Thyroid gland (tissue), 4 donors: Measurements from ENCODE around the gene IL2. TPM values are rescaled to one million over a fixed set of nuclear protein-coding genes. Genes with fewer than 3 reads are reported as not detected.

Experiments
- DNase-seq, 2 donors: peaks; one replicate each; pipeline ENCODE4 v3.0.0-alpha.2; 2019
- H3K27ac ChIP-seq, 3 donors: fragments of 200-600 bp; sonication (generic); 1 replicate in 2 of 3; 2 replicates in 1 of 3; pipeline ENCODE4 v1.5.1; 2016 to 2019; ENCODE audit warnings: mild to moderate bottlenecking in 1 of 3, moderate library complexity in 1 of 3
- H3K27me3 ChIP-seq: fragments of 200-600 bp; sonication (generic); one replicate; pipeline ENCODE4 v1.5.1; 2019
- H3K36me3 ChIP-seq, 2 donors: fragments of 200-600 bp; sonication (generic); one replicate each; pipeline ENCODE4 v1.5.1; 2016 to 2019
- H3K4me1 ChIP-seq, 2 donors: fragments of 200-600 bp; sonication (generic); one replicate each; pipeline ENCODE4 v1.5.1; 2017 to 2019
- H3K4me3 ChIP-seq, 3 donors: fragments of 200-600 bp; sonication (generic); replicated peaks in 1 of 3; 1 replicate in 2 of 3; 2 replicates in 1 of 3; pipeline ENCODE4 v1.5.1; 2016; ENCODE audit warnings: mild to moderate bottlenecking in 1 of 3
- H3K9me3 ChIP-seq: fragments of 200-600 bp; sonication (generic); one replicate; pipeline ENCODE4 v1.5.1; 2017
- POLR2A ChIP-seq, 2 donors: fragments of 450-650 bp; IDR thresholded peaks; one replicate each; pipeline ENCODE4 v1.6.1; 2017; ENCODE audit warnings: antibody characterized with exemption in 2 of 2, mild to moderate bottlenecking in 2 of 2, moderate library complexity in 1 of 2
- WGBS, 2 donors: methylation state at CpG; one replicate each; pipeline ENCODE4 v1.1.5; 2017; 5-methylcytosine and 5-hydroxymethylcytosine counted together
- intact Hi-C: fragments of 100-400 bp; cut with DNase I; formaldehyde crosslinking; loops from one replicate; pipeline ENCODE4 v1.15.1; 2023
- total RNA-seq, 4 donors: library from RNA; depleted of rRNA; stranded (reverse); fragments of >200 nt; gene quantifications; one replicate each; pipeline ENCODE4 v1.2.3, GENCODE V29; 2016
- TF ChIP-seq, protein P1 (sequence below), 6 experiments: fragments of 200-600 bp in 3 of 6; fragments of 450-650 bp in 3 of 6; sonication (generic) in 3 of 6; IDR thresholded peaks; one replicate each; pipeline ENCODE4 v1.5.1; 2016 to 2019; ENCODE audit warnings: antibody characterized with exemption in 6 of 6, mild to moderate bottlenecking in 2 of 6, inconsistent platforms in 1 of 6, moderate library complexity in 1 of 6

IL2 gene
- total RNA-seq, 4 donors from 2014 or later, result not detected

DNA sequence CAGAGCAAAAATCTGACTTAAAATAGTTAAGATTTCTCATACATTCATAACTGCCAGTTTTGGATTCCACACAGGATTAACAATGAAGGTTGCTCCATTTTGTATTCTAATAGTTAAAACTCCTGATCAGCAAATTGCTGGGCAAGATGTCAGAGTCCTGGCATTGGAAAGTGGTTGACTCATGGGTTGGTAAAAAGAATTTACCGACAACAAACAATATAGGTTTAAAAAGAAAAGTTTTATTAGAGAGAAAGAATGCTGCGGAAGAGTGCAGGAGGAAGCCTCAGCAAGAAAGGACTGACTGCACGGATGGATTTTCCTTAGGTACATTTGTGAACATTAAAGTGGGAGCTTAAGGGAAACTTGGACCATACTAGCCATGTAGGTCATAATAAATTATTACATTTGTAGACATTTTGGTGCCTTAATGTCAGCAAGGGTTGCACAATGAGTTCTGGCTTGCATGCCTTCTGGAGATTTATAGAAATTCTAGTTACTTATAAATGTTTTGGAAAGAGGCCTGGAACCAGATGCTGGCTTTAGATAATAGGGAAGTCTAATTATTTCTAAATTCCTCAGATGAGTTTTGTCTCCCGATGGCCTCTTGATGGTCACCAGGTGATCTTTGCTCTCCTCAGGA is 25.4 kb upstream of the IL2 start:
- TF ChIP-seq, protein P1, sequence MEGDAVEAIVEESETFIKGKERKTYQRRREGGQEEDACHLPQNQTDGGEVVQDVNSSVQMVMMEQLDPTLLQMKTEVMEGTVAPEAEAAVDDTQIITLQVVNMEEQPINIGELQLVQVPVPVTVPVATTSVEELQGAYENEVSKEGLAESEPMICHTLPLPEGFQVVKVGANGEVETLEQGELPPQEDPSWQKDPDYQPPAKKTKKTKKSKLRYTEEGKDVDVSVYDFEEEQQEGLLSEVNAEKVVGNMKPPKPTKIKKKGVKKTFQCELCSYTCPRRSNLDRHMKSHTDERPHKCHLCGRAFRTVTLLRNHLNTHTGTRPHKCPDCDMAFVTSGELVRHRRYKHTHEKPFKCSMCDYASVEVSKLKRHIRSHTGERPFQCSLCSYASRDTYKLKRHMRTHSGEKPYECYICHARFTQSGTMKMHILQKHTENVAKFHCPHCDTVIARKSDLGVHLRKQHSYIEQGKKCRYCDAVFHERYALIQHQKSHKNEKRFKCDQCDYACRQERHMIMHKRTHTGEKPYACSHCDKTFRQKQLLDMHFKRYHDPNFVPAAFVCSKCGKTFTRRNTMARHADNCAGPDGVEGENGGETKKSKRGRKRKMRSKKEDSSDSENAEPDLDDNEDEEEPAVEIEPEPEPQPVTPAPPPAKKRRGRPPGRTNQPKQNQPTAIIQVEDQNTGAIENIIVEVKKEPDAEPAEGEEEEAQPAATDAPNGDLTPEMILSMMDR (IDR thresholded peaks at IDR 0.05), result no peak
- TF ChIP-seq POLR2A (IDR thresholded peaks at IDR 0.05), result no peak
- Histone ChIP-seq H3K9me3 (no peaks in the 10 kb centered on the region), H3K27ac (no peak overlapping the region), H3K27me3 (no peaks in the 10 kb centered on the region), H3K4me3 (no peak overlapping the region), H3K4me1 (no peaks in the 10 kb centered on the region), H3K36me3 (no peaks in the 10 kb centered on the region)
- no peak for DNase-seq
- intact Hi-C loops, result no loop called here
- WGBS, 2 donors, result 77 to 95% methylated on average over 4 of the region's 4 CpGs

DNA sequence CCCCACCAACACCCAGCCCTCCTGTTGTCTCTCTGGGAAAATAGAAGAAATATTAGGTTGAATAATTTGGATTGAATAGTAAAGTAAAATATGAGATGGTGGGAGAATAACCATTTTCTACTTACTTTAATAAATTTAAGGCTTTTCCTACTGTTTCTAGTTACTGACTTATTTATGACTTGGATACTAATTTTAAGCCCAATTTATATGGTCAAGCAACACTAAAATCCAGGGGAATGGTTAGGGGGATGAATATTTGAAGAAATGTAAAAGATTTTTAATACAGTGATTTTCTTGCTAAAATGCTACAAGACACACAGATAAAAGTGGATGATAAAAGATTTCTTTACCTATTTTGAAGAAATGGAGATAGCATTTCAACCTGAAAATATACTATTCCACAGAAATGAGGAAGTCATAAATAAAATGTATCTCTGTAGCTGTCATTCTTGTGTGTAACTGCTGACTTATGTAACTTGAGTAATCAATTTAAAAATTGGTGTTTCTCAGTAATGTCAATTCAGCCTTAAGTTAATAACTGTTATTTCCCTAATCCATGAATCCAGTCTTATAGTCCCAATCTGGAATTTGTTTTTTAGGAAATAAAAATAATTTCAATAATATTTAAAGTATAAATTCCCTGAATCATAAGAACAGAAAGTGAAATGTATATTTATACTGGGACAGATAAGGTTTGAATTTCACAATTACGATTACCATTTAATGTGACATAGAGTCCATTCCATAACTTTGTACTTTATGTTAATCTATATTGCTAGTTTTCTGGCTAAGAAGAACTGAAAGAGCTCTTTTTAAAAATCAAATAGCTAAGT is 24.3 kb upstream of the IL2 start:
- no peak for TF ChIP-seq POLR2A (IDR thresholded peaks at IDR 0.05)
- TF ChIP-seq, protein P1 (IDR thresholded peaks at IDR 0.05), result no peak
- no peak overlapping the region for H3K4me3 ChIP-seq
- H3K9me3 ChIP-seq, result no peaks in the 10 kb centered on the region
- no peaks in the 10 kb centered on the region for H3K4me1 ChIP-seq
- H3K36me3 ChIP-seq, result no peaks in the 10 kb centered on the region
- no peak for DNase-seq
- intact Hi-C loops, result no loop called here
- no peaks in the 10 kb centered on the region for H3K27me3 ChIP-seq
- H3K27ac ChIP-seq, result no peak overlapping the region
- 94 to 95% methylated on average over 1 of the region's 1 CpG for WGBS, 2 donors

DNA sequence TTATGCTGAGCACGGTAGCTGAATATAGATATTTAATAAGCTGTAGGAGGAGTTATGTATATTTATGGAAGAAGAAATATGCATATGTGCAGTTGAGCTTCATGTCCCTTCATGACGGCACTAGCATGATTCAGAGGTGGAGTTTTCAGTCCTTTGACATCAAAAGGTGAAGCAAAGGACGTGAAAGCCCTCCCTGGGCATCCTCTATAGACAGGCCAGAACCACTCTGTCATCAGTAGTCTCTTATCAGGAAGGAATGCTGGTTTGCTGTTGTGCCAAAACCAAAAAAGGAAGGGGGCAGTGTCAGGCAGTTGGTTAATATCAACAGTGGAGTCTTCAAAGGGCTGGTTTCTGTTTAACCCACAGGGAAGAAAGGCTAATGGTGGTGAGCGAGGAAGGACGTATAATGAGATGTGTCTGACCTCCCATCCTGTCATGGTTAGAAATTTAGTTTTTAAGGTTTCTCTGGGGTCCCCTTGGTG is 23.5 kb upstream of the IL2 start:
- Histone ChIP-seq H3K27me3 (no peaks in the 10 kb centered on the region), H3K9me3 (no peaks in the 10 kb centered on the region), H3K27ac (no peak overlapping the region), H3K4me3 (no peak overlapping the region), H3K36me3 (no peaks in the 10 kb centered on the region), H3K4me1 (no peaks in the 10 kb centered on the region)
- intact Hi-C loops, result no loop called here
- DNase-seq, result no peak
- TF ChIP-seq POLR2A (IDR thresholded peaks at IDR 0.05), result no peak
- TF ChIP-seq, protein P1 (IDR thresholded peaks at IDR 0.05), result no peak
- WGBS, 2 donors, result 70% methylated on average over 5 of the region's 5 CpGs

DNA sequence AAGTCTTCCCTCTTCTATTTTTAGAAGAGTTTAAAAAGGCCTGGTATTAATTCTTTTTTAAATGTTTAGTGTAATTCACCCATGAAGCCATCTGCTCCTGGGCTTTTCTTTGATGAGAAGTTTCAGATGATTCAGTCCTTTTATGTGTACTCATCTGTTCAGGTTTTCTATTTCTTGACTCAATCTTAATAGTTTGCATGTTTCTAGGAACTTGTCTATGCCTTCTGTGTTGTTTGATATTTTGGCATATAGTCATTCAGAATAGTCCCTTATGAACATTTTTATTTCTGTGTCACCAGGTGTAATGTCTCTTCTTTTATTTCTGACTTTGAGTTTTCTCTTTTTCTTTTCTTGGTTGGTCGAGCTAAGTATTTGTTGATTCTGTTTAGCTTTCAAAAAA is 20.2 kb upstream of the IL2 start:
- intact Hi-C loops, result no loop called here

More for the DNA sequence above, 20.2 kb upstream of the IL2 start:
- H3K36me3 ChIP-seq, result no peaks in the 10 kb centered on the region
- no peaks in the 10 kb centered on the region for H3K9me3 ChIP-seq
- no peak overlapping the region for H3K27ac ChIP-seq
- WGBS, 2 donors, result 81 to 82% methylated on average over 1 of the region's 1 CpG
- no peak for DNase-seq
- no peaks in the 10 kb centered on the region for H3K27me3 ChIP-seq
- no peak overlapping the region for H3K4me3 ChIP-seq
- no peaks in the 10 kb centered on the region for H3K4me1 ChIP-seq
- TF ChIP-seq, protein P1 (IDR thresholded peaks at IDR 0.05), result no peak
- TF ChIP-seq POLR2A (IDR thresholded peaks at IDR 0.05), result no peak
